ENCODE results near the gene CACNA1E.
"Not testable (repeated sequence)": the region's sequence is repeated elsewhere in the genome, so short reads cannot be mapped to it uniquely, and the experiment has no call there.

Gene CACNA1E

DNA sequence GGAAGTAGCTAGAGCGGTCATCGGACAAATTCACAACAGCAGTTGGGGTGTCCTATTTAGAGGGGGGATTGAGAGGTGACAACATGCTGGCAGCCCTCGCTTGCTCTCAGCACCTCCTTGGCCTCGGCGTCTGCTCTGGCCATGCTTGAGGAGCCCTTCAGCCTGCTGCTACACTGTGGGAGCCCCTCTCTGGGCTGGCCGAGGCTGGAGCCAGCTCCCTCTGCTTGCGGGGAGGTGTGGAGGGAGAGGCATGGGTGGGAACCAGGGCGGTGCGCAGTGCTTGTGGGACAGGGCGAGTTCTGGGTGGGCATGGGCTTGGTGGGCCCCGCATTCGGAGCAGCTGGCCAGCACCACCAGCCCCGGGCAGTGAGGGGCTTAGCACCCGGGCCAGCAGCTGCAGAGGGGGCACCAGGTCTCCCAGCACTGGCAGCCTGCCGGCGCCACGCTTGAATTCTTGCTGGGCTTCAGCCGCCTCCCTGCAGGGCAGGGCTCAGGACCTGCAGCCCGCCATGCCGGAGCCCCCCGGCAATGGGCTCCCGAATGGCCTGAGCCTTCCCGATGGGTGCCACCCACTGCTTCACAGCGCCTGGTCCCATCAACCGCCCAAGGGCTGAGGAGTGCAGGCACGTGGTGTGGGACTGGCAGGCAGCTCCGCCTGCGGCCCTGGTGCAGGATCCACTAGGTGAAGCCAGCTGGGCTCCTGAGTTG lies 349.0 kb downstream of the CACNA1E start:
- DNase-seq = not testable (repeated sequence)

GRCh38 chr1:181846001-181846645 lies 362.8 kb downstream of the CACNA1E start:
- DNase-seq = no peak

- DNase-seq = no peak
Observed at GRCh38 chr1:181846681-181847080, 363.4 kb downstream of the CACNA1E start.

- no peak for DNase-seq
Observed at GRCh38 chr1:181849071-181849470, 365.8 kb downstream of the CACNA1E start.

- DNase-seq = not testable (repeated sequence)
Observed at GRCh38 chr1:181854212-181854611, 370.9 kb downstream of the CACNA1E start.

- no peak for DNase-seq
Observed at GRCh38 chr1:181855380-181855779, 372.1 kb downstream of the CACNA1E start.

All from inflammatory macrophage treated with lipopolysaccharide for 4 hours (primary cell).